ENCODE measurements around the gene JUN. TPM values are rescaled to one million over a fixed set of nuclear protein-coding genes. Genes with fewer than 3 reads are reported as not detected.

Gene JUN
- polyA plus RNA-seq, 1 donor from 2014 or later = 124 TPM

GRCh38 chr1:58762806-58763205 is 21.0 kb downstream of the JUN start:
- H3K36me3 ChIP-seq (ENCODE audit: insufficient read depth, low read length) = no peaks in the 10 kb centered on the region
- H2AFZ ChIP-seq (ENCODE audit: low read depth, low read length) = no peak overlapping the region
- no peaks in the 10 kb centered on the region for H3K27me3 ChIP-seq (ENCODE audit: insufficient read depth, low read depth, low read length)
- no peaks in the 10 kb centered on the region for H3K9me3 ChIP-seq (ENCODE audit: low read length)
- H3K4me3 ChIP-seq (ENCODE audit: low read length) = no peak overlapping the region
- no peaks in the 10 kb centered on the region for H3K79me2 ChIP-seq (replicated peaks; ENCODE audit: insufficient read depth, low read length)
- no peak for TF ChIP-seq MXI1 (conservative IDR thresholded peaks at IDR 0.05; ENCODE audit: poor library complexity, severe bottlenecking)
- TF ChIP-seq POLR2AphosphoS5 (IDR thresholded peaks at IDR 0.05) = no peak
- no peak for TF ChIP-seq REST (IDR thresholded peaks at IDR 0.05; ENCODE audit: borderline replicate concordance)
- TF ChIP-seq EP300 (conservative IDR thresholded peaks at IDR 0.05; ENCODE audit: poor library complexity, severe bottlenecking) = no peak
- TF ChIP-seq SMC3 (conservative IDR thresholded peaks at IDR 0.05; ENCODE audit: poor library complexity) = no peak
- TF ChIP-seq EZH2 (IDR thresholded peaks at IDR 0.05; ENCODE audit: borderline replicate concordance, insufficient read depth, low read length, poor library complexity, severe bottlenecking) = no peak
- TF ChIP-seq RAD21 (conservative IDR thresholded peaks at IDR 0.05) = no peak
- no peak for TF ChIP-seq TAF1 (IDR thresholded peaks at IDR 0.05; ENCODE audit: low read depth)
- TF ChIP-seq CTCF (IDR thresholded peaks at IDR 0.05; ENCODE audit: poor library complexity, severe bottlenecking) = no peak
- no peak overlapping the region for H3K9ac ChIP-seq (ENCODE audit: low read length)
- no peaks in the 10 kb centered on the region for H3F3A ChIP-seq (ENCODE audit: insufficient read depth, low read length, poor library complexity, severe bottlenecking)
- no peak overlapping the region for H3K4me2 ChIP-seq (ENCODE audit: low read length)
- no peak overlapping the region for H3K27ac ChIP-seq (ENCODE audit: low read length)
- H4K20me1 ChIP-seq (ENCODE audit: insufficient read depth) = no peaks in the 10 kb centered on the region
- no peaks in the 10 kb centered on the region for H3K9me2 ChIP-seq (ENCODE audit: insufficient read depth, low read length)

GRCh38 chr1:58755468-58755872 is 28.4 kb downstream of the JUN start:
- Histone ChIP-seq H3K9ac (ENCODE audit: low read length) (no peak overlapping the region), H3F3A (ENCODE audit: insufficient read depth, low read length, poor library complexity, severe bottlenecking) (no peaks in the 10 kb centered on the region), H3K9me2 (ENCODE audit: insufficient read depth, low read length) (no peaks in the 10 kb centered on the region), H4K20me1 (ENCODE audit: insufficient read depth) (no peaks in the 10 kb centered on the region), H3K4me3 (ENCODE audit: low read length) (no peak overlapping the region), H3K27me3 (ENCODE audit: insufficient read depth, low read depth, low read length) (no peaks in the 10 kb centered on the region), H3K79me2 (replicated peaks; ENCODE audit: insufficient read depth, low read length) (no peaks in the 10 kb centered on the region), H3K27ac (ENCODE audit: low read length) (no peak overlapping the region), H3K36me3 (ENCODE audit: insufficient read depth, low read length) (no peaks in the 10 kb centered on the region), H2AFZ (ENCODE audit: low read depth, low read length) (no peak overlapping the region), H3K4me2 (ENCODE audit: low read length) (no peak overlapping the region), H3K9me3 (ENCODE audit: low read length) (no peaks in the 10 kb centered on the region)
- TF ChIP-seq MXI1 (conservative IDR thresholded peaks at IDR 0.05; ENCODE audit: poor library complexity, severe bottlenecking) = no peak
- no peak for TF ChIP-seq SMC3 (conservative IDR thresholded peaks at IDR 0.05; ENCODE audit: poor library complexity)
- no peak for TF ChIP-seq REST (IDR thresholded peaks at IDR 0.05; ENCODE audit: borderline replicate concordance)
- no peak for TF ChIP-seq EP300 (conservative IDR thresholded peaks at IDR 0.05; ENCODE audit: poor library complexity, severe bottlenecking)
- no peak for TF ChIP-seq TAF1 (IDR thresholded peaks at IDR 0.05; ENCODE audit: low read depth)
- TF ChIP-seq POLR2AphosphoS5 (IDR thresholded peaks at IDR 0.05) = no peak
- TF ChIP-seq EZH2 (IDR thresholded peaks at IDR 0.05; ENCODE audit: borderline replicate concordance, insufficient read depth, low read length, poor library complexity, severe bottlenecking) = no peak
- no peak for TF ChIP-seq CTCF (IDR thresholded peaks at IDR 0.05; ENCODE audit: poor library complexity, severe bottlenecking)
- no peak for TF ChIP-seq RAD21 (conservative IDR thresholded peaks at IDR 0.05)

Measured in neural cell (in vitro differentiated cells).